ENCODE results near the gene TMEM121B.

Gene TMEM121B

GRCh38 chr22:17095538-17095937 lies 25.6 kb downstream of the TMEM121B start:
- H3K4me3 ChIP-seq (ENCODE audit: low read depth, low read length): no peak overlapping the region
- no peak for DNase-seq (ENCODE audit: low read depth)
- TF ChIP-seq CTCF (IDR thresholded peaks at IDR 0.05; ENCODE audit: control insufficient read depth, extremely low read depth, insufficient read depth): peak; percentile 15; the same call in 1 of the 2 replicates

GRCh38 chr22:17093081-17093480 lies 28.1 kb downstream of the TMEM121B start:
- no peak for DNase-seq (ENCODE audit: low read depth)
- no peak for TF ChIP-seq CTCF (IDR thresholded peaks at IDR 0.05; ENCODE audit: control insufficient read depth, extremely low read depth, insufficient read depth)
- no peak overlapping the region for H3K4me3 ChIP-seq (ENCODE audit: low read depth, low read length)

GRCh38 chr22:17091851-17092250 lies 29.3 kb downstream of the TMEM121B start:
- TF ChIP-seq CTCF (IDR thresholded peaks at IDR 0.05; ENCODE audit: control insufficient read depth, extremely low read depth, insufficient read depth): no peak
- no peak overlapping the region for H3K4me3 ChIP-seq (ENCODE audit: low read depth, low read length)
- no peak for DNase-seq (ENCODE audit: low read depth)

GRCh38 chr22:17090550-17090949 lies 30.6 kb downstream of the TMEM121B start:
- no peak for DNase-seq (ENCODE audit: low read depth)
- no peak for TF ChIP-seq CTCF (IDR thresholded peaks at IDR 0.05; ENCODE audit: control insufficient read depth, extremely low read depth, insufficient read depth)
- no peak overlapping the region for H3K4me3 ChIP-seq (ENCODE audit: low read depth, low read length)

GRCh38 chr22:17087498-17088131 lies 33.5 kb downstream of the TMEM121B start:
- no peak for DNase-seq (ENCODE audit: low read depth)
- H3K4me3 ChIP-seq (ENCODE audit: low read depth, low read length): no peak overlapping the region
- no peak for TF ChIP-seq CTCF (IDR thresholded peaks at IDR 0.05; ENCODE audit: control insufficient read depth, extremely low read depth, insufficient read depth)

DNA sequence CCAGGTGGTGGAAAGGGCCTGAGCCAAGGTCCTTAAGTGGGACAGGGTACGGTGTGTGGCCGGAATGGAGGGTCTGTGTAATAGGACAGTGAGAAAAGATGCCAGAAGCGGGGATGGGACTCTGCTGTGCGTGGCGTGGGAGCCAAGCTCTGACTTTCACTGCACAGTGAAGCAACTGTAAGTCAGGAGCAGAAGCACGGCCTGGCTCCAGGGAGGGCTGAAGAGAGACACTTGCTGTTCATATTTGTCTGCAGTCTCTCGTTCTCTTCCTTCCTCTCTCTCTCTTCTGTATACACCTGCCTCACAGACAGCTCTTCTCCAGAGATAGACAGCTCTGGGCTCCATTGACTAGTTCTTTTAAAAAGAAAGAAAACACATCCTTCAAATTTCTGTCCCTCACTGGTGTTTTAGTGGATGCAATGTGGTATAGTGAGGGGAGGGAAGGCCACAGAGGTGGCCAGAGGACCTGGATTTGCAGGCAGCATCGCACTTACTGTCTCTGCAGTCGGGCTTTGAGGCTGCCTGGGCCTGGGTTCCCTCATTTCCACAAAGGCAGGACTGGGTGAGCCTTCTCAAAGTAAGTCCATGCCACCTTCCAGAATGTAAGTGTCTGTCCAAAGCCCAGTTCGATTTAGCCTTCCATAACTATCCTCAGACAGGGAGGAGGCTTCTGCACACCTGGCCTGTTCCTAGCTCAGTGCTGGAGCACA lies 34.2 kb downstream of the TMEM121B start:
- TF ChIP-seq CTCF (IDR thresholded peaks at IDR 0.05; ENCODE audit: control insufficient read depth, extremely low read depth, insufficient read depth): no peak
- no peak overlapping the region for H3K4me3 ChIP-seq (ENCODE audit: low read depth, low read length)
- no peak for DNase-seq (ENCODE audit: low read depth)

Data from LNCaP clone FGC (cell line).